HG03575 (cell line): Measurements from ENCODE around the gene ZNF154.
A peak's percentile ranks its signal among the peaks of the same experiment; 100 is the strongest.
"Not testable (repeated sequence)": the region's sequence is repeated elsewhere in the genome, so short reads cannot be mapped to it uniquely, and the experiment has no call there.

Experiments
- ATAC-seq: cut with Tn5 transposase; IDR thresholded peaks from one replicate; pipeline ENCODE4 v1.9.1; 2021; ENCODE audit not compliant: unreplicated experiment, insufficient number of reproducible peaks, low FRiP score; ENCODE audit errors: extremely low read depth

ZNF154 gene

DNA sequence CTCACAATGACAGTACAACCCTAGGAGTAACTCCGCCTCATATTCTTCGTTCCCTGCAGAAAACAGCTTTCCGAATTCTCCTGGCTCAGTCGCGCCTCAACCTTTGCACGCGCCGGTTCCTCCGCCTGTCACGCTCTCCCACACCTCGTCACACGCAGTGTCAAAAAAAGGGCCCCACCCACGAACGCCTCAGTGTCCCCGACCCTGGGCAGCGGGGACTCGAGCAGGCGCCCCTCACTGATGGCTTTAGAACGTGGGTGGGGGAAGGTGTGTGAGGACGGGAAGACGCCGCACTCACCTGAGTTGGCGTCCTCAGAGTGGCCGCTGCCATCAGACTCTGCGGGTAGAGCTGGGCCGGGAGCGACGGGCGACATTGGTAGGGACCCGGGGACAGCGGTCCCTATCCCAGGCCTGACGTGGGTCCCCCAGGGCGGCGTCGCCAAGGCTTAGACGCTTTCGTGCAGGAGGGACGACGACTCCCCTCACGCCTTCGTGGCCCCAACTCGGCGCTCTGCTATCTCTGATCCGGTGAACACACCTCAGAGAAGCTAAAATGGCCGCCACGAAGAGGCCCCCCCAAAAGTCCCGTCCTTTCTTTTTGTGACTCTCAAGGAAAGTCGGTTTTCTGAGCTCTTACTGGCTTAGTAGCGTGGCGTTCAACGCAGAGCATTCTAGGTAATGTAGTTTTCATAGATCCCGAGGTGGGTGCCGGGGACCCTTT, at the start of gene ZNF154:
Gene ZNF154 (minus strand): TSS at position 564 of the 721 bp plus-strand sequence. CDS start 233 bp downstream, at position 331.
- no peak for ATAC-seq

DNA sequence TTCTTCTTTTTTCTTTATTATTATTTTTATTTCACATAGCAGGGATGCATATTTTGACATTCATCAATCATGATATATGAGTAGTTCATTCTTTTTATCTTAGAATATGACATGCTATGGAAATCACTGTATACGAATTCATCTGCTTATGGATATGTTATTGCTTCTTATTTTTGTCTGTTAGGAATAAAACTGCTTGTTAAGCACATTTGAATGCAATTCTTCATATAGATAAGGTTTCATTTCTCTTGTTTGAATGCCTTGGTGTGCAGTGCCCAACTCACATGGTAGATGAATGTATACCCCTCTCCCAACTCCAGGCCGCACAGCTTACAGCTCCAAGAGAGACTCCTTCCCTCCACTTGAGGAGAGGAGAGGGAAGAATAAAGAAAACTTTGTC, 48.9 kb upstream of the ZNF154 start:
- ATAC-seq: no peak

DNA sequence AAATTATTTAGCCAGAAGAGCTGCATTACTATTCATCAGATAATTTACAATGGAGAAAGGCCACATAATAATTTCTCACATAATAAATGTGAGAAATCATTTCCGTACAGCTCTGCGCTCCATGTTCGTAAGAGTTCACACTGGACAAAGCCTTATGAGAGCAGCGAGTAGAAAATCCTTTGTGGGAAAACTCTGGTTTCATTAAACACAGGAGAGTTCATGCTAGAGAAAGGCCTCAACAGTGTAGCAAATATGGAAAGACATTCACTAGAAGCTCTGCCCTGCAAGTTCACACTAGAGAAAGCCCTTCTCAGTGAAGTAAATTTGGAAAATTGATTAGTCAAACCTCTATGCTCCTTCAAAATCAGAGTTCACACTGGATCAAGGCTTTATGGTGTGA, 46.0 kb upstream of the ZNF154 start:
- no peak for ATAC-seq

DNA sequence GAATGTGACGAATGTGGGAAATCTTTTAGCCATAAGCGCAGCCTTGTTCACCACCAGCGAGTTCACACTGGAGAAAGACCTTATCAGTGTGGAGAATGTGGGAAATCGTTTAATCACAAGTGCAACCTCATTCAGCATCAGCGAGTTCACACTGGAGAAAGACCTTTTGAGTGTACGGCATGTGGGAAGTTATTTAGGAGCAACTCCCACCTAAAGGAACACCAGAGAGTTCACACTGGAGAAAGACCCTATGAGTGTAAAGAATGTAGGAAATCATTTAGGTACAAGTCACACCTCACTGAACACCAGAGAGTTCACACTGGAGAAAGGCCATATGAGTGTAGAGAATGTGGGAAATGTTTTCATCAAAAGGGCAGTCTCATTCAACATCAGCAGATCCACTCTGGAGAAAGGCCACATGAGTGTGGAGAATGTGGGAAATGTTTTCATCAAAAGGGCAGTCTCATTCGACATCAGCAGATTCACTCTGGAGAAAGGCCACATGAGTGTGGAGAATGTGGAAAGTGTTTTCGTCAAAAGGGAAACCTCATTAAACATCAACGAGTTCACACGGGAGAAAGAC, 45.2 kb upstream of the ZNF154 start:
- no peak for ATAC-seq

DNA sequence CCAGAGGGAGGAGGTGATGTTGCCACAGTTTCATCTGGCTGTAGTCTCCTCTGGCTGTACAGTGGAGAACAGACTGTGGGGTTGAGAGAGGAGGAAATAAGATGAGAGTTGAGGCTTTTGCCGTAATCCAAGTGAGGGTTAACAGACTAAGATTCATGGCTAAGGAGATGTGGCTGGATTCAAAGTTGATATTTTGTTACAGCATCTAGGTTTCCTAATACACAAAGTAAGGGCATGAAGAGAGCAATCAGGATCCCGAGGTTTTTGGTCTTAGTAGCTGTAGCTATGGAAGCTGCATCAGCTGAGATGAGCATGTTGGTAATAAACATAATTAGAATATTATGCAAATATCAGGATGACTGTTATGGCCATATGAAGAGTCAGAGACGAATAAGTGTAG, 39.0 kb upstream of the ZNF154 start:
- no peak for ATAC-seq

DNA sequence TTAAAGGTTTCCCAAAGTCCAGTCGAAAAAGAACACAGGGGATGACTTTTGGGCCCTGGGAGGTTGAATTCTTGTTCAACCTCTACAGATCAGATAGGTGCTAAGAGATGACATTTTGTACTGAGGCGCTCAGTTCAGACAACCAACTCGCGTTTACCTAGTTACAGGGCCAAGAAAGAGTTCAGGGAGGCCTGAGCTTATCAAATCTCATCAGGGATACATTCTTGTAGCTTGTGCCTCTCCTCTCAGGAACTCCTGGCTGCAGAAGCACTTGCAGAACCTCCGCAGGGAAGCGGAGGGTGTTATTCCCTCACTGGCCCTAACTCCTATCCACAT, 38.4 kb upstream of the ZNF154 start:
- ATAC-seq: no peak

DNA sequence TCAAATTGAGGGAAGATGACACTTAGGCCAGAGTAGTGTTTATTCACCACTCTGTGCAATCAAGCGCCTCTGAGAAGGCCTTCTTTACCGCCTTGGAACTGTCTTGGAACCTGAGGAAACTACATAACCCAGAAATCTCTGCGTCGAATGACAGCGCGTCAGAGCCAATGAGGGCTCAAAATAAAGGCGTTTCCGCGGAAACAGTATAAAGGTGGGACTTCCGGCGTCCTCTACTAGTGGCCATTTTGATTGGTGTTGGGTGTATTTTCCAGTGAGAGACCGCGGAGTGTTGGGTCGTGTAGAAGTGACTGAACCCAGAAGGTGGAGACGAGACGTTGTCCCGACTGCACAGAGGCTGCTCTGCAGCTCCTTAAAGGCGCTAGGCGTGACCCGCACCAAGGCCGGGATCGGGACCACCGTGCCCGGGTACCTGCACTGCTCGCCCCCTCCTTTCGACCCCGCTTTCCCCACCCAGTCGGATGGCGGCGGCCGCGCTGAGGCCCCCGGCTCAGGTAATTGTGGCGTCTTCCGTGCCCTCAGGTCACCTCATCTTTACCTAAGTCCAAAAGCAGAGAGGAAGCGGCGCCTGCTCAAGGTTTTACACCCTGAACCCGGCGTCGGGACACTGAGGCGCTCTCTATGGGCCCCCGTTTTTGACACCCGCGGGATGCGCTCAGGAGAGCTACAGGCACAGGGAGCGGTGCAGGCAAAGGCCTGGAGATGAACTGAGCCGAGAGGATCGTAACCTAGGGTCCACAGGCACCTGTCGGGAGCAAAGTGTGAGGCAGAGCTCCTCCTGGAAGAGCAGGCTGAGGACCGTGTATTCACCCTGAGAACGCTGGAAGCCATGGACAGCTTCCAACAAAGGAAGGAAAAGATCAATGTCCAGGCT, 37.8 kb upstream of the ZNF154 start, which contains the start of gene ZNF776:
Gene ZNF776 (plus strand): TSS at position 236 of the 892 bp plus-strand sequence. CDS start 244 bp downstream, at position 480.
- ATAC-seq: peak; percentile 89

DNA sequence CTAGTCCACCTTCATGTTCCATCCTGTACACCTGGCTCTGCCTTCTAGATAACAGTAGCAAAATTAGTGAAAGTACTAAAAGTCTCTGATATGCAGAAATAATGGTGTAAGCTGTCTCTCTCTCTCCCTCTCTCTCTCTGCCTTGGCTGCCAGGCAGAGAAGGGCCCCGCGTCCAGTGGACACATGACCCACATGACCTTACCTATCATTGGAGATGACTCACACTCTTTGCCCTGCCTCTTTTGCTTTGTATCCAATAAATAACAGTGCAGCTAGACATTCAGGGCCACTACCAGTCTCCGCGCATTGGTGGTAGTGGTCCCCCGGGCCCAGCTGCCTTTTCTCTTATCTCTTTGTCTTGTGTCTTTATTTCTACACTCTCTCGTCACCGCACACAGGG, 29.8 kb upstream of the ZNF154 start:
- not testable (repeated sequence) for ATAC-seq

DNA sequence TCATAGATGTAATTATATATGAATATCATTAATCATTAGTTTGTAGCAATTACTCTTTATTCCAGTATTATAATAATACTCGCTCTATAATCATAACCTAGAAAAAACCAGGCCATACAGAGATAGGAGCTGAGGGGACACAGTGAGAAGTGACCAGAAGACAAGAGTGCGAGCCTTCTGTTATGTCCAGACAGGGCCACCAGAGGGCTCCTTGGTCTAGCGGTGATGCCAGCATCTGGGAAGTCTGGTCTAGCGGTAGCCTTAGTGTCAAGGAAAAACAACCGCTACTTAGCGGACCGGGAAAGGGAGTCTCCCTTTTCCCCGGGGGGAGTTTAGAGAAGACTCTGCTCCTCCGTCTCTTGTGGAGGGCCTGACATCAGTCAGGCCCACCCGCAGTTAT, 29.3 kb upstream of the ZNF154 start:
- ATAC-seq: not testable (repeated sequence)

DNA sequence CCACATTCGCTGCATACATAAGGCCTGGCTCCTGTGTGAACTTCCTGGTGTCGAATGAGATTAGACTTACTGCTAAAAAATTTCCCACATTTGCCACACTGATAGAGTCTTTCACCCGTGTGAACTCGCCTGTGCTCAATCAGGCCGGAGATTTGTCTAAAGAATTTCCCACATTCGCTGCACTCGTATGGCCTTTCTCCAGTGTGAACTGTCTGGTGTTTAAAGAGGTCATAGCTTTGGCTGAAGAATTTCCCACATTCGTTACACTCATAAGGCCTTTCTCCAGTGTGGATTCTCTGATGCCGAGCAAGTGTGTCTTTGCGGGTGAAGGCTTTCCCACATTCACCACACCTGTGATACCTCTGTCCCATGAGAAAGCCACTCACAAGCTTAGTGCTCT, 11.9 kb upstream of the ZNF154 start:
- no peak for ATAC-seq

DNA sequence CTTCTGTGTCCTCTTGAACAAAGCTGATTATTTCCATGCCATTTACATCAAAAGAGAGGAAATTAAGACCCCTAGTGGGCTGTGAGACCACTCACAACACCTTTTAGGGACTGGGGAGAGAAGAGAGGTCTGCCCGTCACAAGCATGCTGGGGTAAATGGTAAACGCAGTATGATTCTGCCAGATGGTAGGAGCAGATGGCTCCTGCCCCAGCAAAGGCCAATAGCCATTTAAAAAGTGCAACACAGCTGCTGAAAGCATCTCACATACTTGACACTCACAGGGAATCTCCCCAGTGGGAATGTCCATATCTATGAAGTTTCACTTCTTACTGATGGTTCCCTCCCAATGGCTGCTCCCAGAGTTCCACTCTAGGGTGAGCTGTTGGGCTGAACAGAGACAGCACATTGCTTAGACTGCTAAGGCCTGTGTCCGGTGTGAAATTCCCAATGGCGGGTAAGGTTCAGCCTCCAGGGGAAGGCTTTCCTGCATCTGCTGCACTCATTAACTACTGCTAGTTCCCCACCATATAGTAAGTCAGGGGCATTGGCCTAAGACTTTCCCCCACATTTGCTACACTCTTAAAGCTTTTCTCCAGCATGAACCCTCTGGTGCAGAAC, 11.0 kb upstream of the ZNF154 start:
- no peak for ATAC-seq

DNA sequence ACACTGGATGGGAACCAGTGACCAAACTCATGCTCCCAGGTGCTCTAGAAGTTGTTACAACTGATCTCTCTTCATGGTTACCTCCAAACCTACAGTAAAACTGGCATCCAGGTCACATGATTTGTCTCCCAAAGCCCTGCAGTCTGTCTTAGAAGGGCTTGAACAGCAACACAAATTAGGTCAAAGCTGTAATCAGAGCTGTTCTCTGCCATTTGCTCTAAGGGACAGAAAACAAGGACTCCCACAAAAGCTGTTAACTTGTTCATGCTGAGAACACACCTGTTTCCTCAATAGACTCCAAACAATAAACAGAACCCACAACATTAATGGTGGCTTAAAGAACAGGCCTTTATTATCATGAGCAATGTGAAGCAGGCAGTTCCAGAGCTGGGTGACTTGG, 10.4 kb upstream of the ZNF154 start:
- no peak for ATAC-seq

DNA sequence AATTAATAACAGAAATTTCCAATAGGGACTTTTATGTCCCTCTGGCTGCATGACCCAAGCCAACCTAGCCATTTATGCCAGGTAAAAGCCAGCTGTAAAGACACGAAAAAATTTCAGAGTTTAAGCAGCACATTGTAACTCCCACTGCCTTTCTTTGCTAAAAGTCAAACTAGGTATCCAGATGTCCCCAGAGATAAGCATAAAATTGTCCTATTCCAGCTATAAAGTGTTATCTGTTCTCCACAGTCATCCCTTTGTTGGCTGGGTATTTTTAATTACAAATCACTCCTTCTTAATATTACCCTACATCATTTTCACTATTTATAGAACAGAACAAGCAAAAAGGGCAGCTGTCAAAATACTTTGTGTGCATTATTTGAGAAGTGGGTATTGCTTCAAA, 3.2 kb upstream of the ZNF154 start:
- no peak for ATAC-seq

DNA sequence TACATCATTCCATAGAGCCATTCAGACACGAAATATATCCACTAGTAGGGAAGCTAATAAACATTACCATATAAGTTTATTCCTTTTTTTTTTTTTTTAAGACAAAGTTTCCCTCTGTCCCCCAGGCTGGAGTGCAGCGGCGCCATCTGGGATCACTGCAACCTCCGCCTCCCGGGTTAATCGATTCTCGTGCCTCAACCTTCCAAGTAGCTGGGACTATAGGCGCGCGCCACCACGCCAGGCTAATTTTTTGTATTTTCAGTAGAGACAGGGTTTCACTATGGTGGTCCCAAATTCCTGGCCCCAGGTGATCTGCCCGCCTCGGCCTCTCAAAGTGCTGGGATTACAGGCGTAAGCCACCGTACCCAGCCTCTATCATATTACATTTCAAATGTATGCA, 612 bp upstream of the ZNF154 start:
- ATAC-seq: no peak

DNA sequence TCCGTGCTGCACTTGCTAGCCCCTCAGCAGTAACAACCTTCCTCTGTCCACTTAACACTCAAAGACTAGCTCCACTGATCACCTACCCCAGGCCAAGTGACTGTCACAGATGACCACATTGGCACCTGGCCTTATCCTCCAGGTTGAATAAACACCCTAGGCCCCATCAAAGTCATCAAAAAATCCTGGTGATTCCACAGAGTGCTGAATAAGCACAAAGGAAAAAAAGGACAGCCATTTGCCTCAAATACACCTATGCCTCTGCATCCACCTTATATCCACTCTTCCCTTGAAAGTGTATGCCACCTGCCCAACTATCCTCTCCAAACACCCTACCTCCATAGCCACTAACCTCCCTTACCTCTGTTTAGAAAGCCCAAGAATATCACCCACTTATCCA, 2.7 kb downstream of the ZNF154 start:
- ATAC-seq: no peak

DNA sequence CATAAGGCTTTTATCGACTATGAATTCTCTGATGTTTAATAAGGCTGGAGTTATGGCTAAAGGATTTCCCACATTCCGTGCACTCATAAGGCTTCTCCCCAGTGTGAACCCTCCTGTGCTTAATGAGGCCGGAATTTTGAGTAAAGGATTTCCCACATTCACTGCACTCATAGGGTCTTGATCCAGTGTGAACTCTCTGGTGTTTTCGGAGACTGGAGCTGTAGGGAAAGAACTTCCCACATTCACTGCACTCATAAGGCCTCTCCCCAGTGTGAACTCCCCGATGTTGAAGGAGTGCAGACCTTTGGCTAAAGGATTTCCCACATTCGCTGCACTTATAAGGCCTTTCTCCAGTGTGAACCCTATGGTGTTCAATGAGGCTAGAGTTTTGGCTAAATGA, 7.4 kb downstream of the ZNF154 start:
- ATAC-seq: no peak

DNA sequence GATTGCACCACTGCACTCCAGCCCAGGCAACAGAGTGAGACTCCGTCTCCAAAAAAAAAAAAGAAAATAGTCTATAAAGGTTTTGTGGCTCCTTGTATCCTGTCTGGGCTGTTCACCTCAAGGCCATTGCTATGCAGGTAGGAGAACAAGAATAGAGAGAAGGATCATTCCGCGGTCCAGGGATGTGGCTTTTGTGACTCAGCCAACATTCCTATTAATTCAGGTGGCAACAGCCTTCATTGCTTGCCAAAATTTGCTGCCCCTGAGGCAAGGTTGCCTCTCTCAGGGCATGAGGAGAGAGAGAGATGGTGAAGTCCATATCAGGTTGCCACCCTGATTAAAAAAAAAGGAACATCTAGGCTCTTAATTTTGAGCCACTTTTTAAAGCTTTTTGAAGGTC, 19.3 kb downstream of the ZNF154 start:
- no peak for ATAC-seq

DNA sequence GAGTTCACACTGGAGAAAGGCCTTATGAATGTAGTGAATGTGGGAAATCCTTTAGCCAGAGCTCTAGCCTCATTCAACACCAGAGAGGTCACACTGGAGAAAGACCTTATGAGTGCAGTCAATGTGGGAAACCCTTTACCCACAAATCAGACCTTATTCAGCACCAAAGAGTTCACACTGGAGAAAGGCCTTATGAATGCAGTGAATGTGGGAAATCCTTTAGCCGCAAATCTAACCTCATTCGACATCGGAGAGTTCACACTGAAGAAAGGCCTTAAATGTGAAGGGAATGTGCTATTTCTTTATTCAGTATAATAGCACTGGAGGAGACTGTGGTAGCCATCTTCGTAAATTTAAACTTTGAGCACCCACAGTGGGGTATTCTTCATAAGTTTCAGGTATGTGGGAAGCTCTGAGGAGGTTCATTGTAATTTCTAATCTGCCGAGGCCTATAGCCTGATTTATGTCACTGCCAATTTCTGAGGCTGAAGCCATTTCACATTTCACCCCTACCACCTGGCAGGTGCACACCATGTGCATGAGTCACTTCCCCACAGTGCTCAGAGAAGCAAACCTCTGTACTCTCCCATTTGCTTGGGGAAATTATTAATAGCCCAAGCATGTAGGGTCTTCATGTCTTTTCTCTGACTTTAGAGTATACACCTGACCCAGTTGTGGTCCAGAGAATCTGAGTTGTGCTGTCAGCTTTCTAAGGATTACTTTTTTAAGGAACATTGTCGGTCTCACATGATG, 20.8 kb downstream of the ZNF154 start:
- ATAC-seq: no peak
